PFSK-1 (cell line): ENCODE data around the gene COQ9.

Experiments
- FOXP2 ChIP-seq: optimal IDR thresholded peaks from 2 replicates; pipeline ENCODE3; 2011; ENCODE audit warnings: borderline replicate concordance, control low read depth, inconsistent platforms; ENCODE audit not compliant: insufficient read depth; ENCODE audit errors: extremely low read length, extremely low read depth
- POLR2AphosphoS5 ChIP-seq: IDR thresholded peaks from 2 replicates; pipeline ENCODE4 v1.6.1; 2012; ENCODE audit warnings: low read depth, mild to moderate bottlenecking, control low read depth, low read length, moderate library complexity
- REST ChIP-seq, 2 experiments: IDR thresholded peaks; 2 replicates each; pipeline versions ENCODE4 v1.6.1 to v1.8.0; 2011 to 2012; ENCODE audit warnings: low read depth in 2 of 2, low read length in 2 of 2, control low read depth in 1 of 2, inconsistent platforms in 1 of 2, mild to moderate bottlenecking in 1 of 2, moderate library complexity in 1 of 2; ENCODE audit not compliant: insufficient read depth in 1 of 2
- SIN3A ChIP-seq: IDR thresholded peaks from 2 replicates; pipeline ENCODE4 v1.6.1; 2012; ENCODE audit warnings: mild to moderate bottlenecking, low read length, moderate library complexity, borderline replicate concordance; ENCODE audit not compliant: insufficient read depth
- TAF1 ChIP-seq: IDR thresholded peaks from 2 replicates; pipeline ENCODE4 v1.6.1; 2012; ENCODE audit warnings: low read length, control low read depth, borderline replicate concordance; ENCODE audit not compliant: insufficient read depth

The COQ9 gene

GRCh38 chr16:57479205-57479975 lies 32.1 kb downstream of the COQ9 start:
- TF ChIP-seq TAF1 (peak; percentile 61; the same call in 1 of the 2 replicates), FOXP2 (no peak), SIN3A (peak; percentile 82; the same call in 1 of the 2 replicates)

- TF ChIP-seq POLR2AphosphoS5 (no peak), REST (IDR thresholded peaks at IDR 0.05; ENCODE audit: insufficient read depth in 1 of 2, low read depth in 2 of 2, low read length in 2 of 2) (peak in 1 of 2 experiments; percentile 36; a peak in 1 of 4 replicates)
Measured at GRCh38 chr16:57479976-57480753, 32.9 kb downstream of the COQ9 start.

GRCh38 chr16:57480754-57481230 lies 33.5 kb downstream of the COQ9 start:
- no peak for TF ChIP-seq REST (IDR thresholded peaks at IDR 0.05; ENCODE audit: insufficient read depth in 1 of 2, low read depth in 2 of 2, low read length in 2 of 2)
- no peak for TF ChIP-seq POLR2AphosphoS5
- TF ChIP-seq FOXP2, result no peak
- TF ChIP-seq TAF1, result no peak

- TF ChIP-seq FOXP2 (no peak), SIN3A (no peak)
Measured at GRCh38 chr16:57481421-57481820, 34.1 kb downstream of the COQ9 start.

- no peak for TF ChIP-seq REST (IDR thresholded peaks at IDR 0.05; ENCODE audit: insufficient read depth in 1 of 2, low read depth in 2 of 2, low read length in 2 of 2)
- no peak for TF ChIP-seq TAF1
Measured at GRCh38 chr16:57482845-57483545, 35.7 kb downstream of the COQ9 start.

- TF ChIP-seq TAF1 (no peak), REST (IDR thresholded peaks at IDR 0.05; ENCODE audit: insufficient read depth in 1 of 2, low read depth in 2 of 2, low read length in 2 of 2) (no peak), POLR2AphosphoS5 (no peak), SIN3A (no peak), FOXP2 (no peak)
Measured at GRCh38 chr16:57483725-57484514, 36.6 kb downstream of the COQ9 start.
